Endodermal cell (in vitro differentiated cells): ENCODE data around the gene SPRR2A. TPM values are rescaled to one million over a fixed set of nuclear protein-coding genes. Genes with fewer than 3 reads are reported as not detected.
"Not testable (repeated sequence)": the region's sequence is repeated elsewhere in the genome, so short reads cannot be mapped to it uniquely, and the experiment has no call there.

Experiments used
- DNase-seq: peaks from one replicate; pipeline ENCODE4 v3.0.0-alpha.2; 2017
- H3K27ac ChIP-seq: 2 replicates; pipeline ENCODE4 v1.5.1; 2013; ENCODE audit warnings: mild to moderate bottlenecking, low read depth, low read length, moderate library complexity
- H3K27me3 ChIP-seq: 2 replicates; pipeline ENCODE4 v1.6.1; 2013; ENCODE audit warnings: mild to moderate bottlenecking, low read length, moderate library complexity; ENCODE audit not compliant: insufficient read depth, control insufficient read depth, poor library complexity, severe bottlenecking
- H3K36me3 ChIP-seq: 2 replicates; pipeline ENCODE4 v1.7.0; 2013; ENCODE audit warnings: mild to moderate bottlenecking, low read length, moderate library complexity; ENCODE audit not compliant: control insufficient read depth, insufficient read depth
- H3K4me1 ChIP-seq: one replicate; pipeline ENCODE4 v1.7.0; 2013; ENCODE audit warnings: low read length; ENCODE audit not compliant: control insufficient read depth, insufficient read depth
- H3K4me3 ChIP-seq: 2 replicates; pipeline ENCODE4 v1.5.1; 2013; ENCODE audit warnings: mild to moderate bottlenecking, low read length, moderate library complexity
- H3K9ac ChIP-seq: 2 replicates; pipeline ENCODE4 v1.6.1; 2013; ENCODE audit warnings: mild to moderate bottlenecking, low read length, moderate library complexity; ENCODE audit not compliant: poor library complexity, severe bottlenecking; ENCODE audit errors: extremely low read depth
- H3K9me3 ChIP-seq: 2 replicates; pipeline ENCODE4 v1.6.1; 2013; ENCODE audit warnings: mild to moderate bottlenecking, low read length, moderate library complexity; ENCODE audit not compliant: control insufficient read depth
- H3K27ac Mint-ChIP-seq: 2 replicates; pipeline ENCODE4 v1.8.0; 2020; ENCODE audit warnings: mixed read lengths
- H3K27me3 Mint-ChIP-seq: 2 replicates; pipeline ENCODE4 v1.8.0; 2021; ENCODE audit warnings: mild to moderate bottlenecking, mixed read lengths; ENCODE audit not compliant: insufficient read depth
- H3K36me3 Mint-ChIP-seq: 2 replicates; pipeline ENCODE4 v1.8.0; 2020; ENCODE audit warnings: low read depth, mixed read lengths
- H3K4me1 Mint-ChIP-seq: 2 replicates; pipeline ENCODE4 v1.8.0; 2020; ENCODE audit warnings: mixed read lengths
- H3K4me3 Mint-ChIP-seq: 2 replicates; pipeline ENCODE4 v1.8.0; 2020; ENCODE audit warnings: mild to moderate bottlenecking, moderate library complexity, mixed read lengths
- H3K9me3 Mint-ChIP-seq: 2 replicates; pipeline ENCODE4 v1.8.0; 2020; ENCODE audit warnings: mild to moderate bottlenecking, mixed read lengths
- CTCF ChIP-seq: fragments of 200-600 bp; sonication (generic); conservative IDR thresholded peaks from 2 replicates; pipeline ENCODE4 v1.5.0; 2021; ENCODE audit warnings: antibody characterized with exemption, mild to moderate bottlenecking
- whole genome bisulfite sequencing, 2 experiments: methylation state at CpG; one replicate each; pipeline versions ENCODE4 v1.1.5 to v1.1.7; 2013; ENCODE audit warnings: missing lambda C conversion rate in 2 of 2, mixed read lengths in 1 of 2; ENCODE audit not compliant: insufficient coverage in 1 of 2, insufficient read length in 1 of 2; 5-methylcytosine and 5-hydroxymethylcytosine counted together
- total RNA-seq, 2 donors: library from RNA; stranded (reverse); fragmentation: NEBNext Ultra II Directional in 1 of 2; extraction: Animal tissue kit (Norgen Biotek cat#: 25700) in 1 of 2; gene quantifications; 2 replicates in 1 of 2; 3 replicates in 1 of 2; pipeline ENCODE4 v1.2.1, GENCODE V29; 2021

Gene SPRR2A
- total RNA-seq, 2 donors from 2014 or later, result not detected

DNA sequence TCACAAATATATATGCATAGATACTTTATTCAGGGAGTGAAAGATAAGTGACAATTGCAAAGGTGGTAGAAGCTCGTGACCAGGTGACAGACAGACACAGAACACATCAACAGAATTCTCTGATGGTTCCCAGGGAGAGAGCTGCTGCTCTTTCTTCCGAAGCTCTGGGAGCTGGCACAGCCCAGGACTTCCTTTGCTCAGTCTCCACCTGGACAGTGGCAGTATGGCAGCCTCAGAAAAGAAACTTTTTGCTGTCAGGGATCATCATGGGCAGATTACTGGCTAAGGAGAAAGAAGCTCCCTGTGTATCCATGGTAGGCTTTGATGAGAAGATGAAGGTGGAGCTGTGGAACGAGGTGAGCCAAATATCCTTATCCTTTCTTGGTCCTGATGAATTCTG, 1.2 kb downstream of the SPRR2A start:
- H3K4me1 Mint-ChIP-seq, H3K27me3 ChIP-seq, H3K27ac Mint-ChIP-seq, H3K36me3 ChIP-seq, H3K9ac ChIP-seq, H3K4me1 ChIP-seq, DNase-seq, H3K9me3 Mint-ChIP-seq, H3K36me3 Mint-ChIP-seq, H3K4me3 Mint-ChIP-seq, H3K9me3 ChIP-seq, H3K4me3 ChIP-seq, H3K27ac ChIP-seq: not testable (repeated sequence)
- WGBS, 2 experiments, result 69% methylated on average over 3 of the region's 3 CpGs; no CpG with 5 or more reads in 1 of the 2 experiments
- H3K27me3 Mint-ChIP-seq, result peaks cover 10% of the 10 kb centered on the region
- peak; percentile 21 for TF ChIP-seq CTCF

GRCh38 chr1:153049211-153049610, 8.1 kb downstream of the SPRR2A start:
- WGBS, 2 experiments, result 73% methylated on average over 2 of the region's 2 CpGs; no CpG with 5 or more reads in 1 of the 2 experiments
- Mint-ChIP-seq H3K4me3 (no peak overlapping the region), H3K9me3 (peaks cover 7% of the 10 kb centered on the region), H3K27me3 (peaks cover 19% of the 10 kb centered on the region), H3K4me1 (peaks cover 5% of the 10 kb centered on the region), H3K36me3 (no peaks in the 10 kb centered on the region), H3K27ac (no peak overlapping the region)
- no peak for DNase-seq
- Histone ChIP-seq H3K9ac (no peak overlapping the region), H3K27me3 (no peaks in the 10 kb centered on the region), H3K4me1 (no peaks in the 10 kb centered on the region), H3K9me3 (no peaks in the 10 kb centered on the region), H3K36me3 (no peaks in the 10 kb centered on the region), H3K27ac (no peak overlapping the region), H3K4me3 (no peak overlapping the region)
- TF ChIP-seq CTCF, result no peak

- Mint-ChIP-seq H3K36me3 (no peaks in the 10 kb centered on the region), H3K27me3 (no peaks in the 10 kb centered on the region)
Observed at GRCh38 chr1:153040950-153041631, 16.2 kb downstream of the SPRR2A start, which contains the start of gene SPRR2D. Gene SPRR2D, minus strand, starts transcription at chr1:153041120. Its CDS starts 774 bp downstream, at chr1:153040346.

More at GRCh38 chr1:153040950-153041631, 16.2 kb downstream of the SPRR2A start, which contains the start of gene SPRR2D:
- Mint-ChIP-seq H3K4me3 (no peak within 1 kb of the TSS), H3K27ac (no peak within 1 kb of the TSS), H3K4me1 (peaks cover 49% of the 10 kb centered on the region), H3K9me3 (no peaks in the 10 kb centered on the region)
- peaks cover 4% of the 10 kb centered on the region for H3K4me1 ChIP-seq
- DNase-seq, result no peak
- H3K27ac ChIP-seq, result no peak within 1 kb of the TSS
- H3K27me3 ChIP-seq, result no peaks in the 10 kb centered on the region
- peak within 1 kb of the TSS; percentile 65 for H3K4me3 ChIP-seq
- H3K36me3 ChIP-seq, result no peaks in the 10 kb centered on the region
- H3K9me3 ChIP-seq, result no peaks in the 10 kb centered on the region
- 49 to 59% methylated on average over 3 to 4 of the region's 4 CpGs for WGBS, 2 experiments
- H3K9ac ChIP-seq, result no peak within 1 kb of the TSS
- TF ChIP-seq CTCF, result no peak
